ENCODE results near the gene AGXT2. TPM values are rescaled to one million over a fixed set of nuclear protein-coding genes. Genes with fewer than 3 reads are reported as not detected.
"Not testable (repeated sequence)": the region's sequence is repeated elsewhere in the genome, so short reads cannot be mapped to it uniquely, and the experiment has no call there.

The AGXT2 gene
- total and polyA plus RNA-seq, 12 donors: 0.06 to 0.11 TPM; not detected in 10

GRCh38 chr5:35042781-35043180 is 5.0 kb downstream of the AGXT2 start:
- H3K4me1 ChIP-seq (replicated peaks in 1 of 2): no peaks in the 10 kb centered on the region
- no peak overlapping the region for H3K4me3 ChIP-seq
- DNase-seq: no peak
- no peak overlapping the region for H3K27ac ChIP-seq
- H3K9me3 ChIP-seq (replicated peaks in 1 of 3): no peaks in the 10 kb centered on the region
- WGBS, 4 donors: 58 to 85% (median 76%) methylated on average over 4 of the region's 4 CpGs
- no peaks in the 10 kb centered on the region for H3K36me3 ChIP-seq (replicated peaks in 1 of 2)
- no peak for TF ChIP-seq POLR2A (IDR thresholded peaks at IDR 0.05)
- TF ChIP-seq, protein P1, sequence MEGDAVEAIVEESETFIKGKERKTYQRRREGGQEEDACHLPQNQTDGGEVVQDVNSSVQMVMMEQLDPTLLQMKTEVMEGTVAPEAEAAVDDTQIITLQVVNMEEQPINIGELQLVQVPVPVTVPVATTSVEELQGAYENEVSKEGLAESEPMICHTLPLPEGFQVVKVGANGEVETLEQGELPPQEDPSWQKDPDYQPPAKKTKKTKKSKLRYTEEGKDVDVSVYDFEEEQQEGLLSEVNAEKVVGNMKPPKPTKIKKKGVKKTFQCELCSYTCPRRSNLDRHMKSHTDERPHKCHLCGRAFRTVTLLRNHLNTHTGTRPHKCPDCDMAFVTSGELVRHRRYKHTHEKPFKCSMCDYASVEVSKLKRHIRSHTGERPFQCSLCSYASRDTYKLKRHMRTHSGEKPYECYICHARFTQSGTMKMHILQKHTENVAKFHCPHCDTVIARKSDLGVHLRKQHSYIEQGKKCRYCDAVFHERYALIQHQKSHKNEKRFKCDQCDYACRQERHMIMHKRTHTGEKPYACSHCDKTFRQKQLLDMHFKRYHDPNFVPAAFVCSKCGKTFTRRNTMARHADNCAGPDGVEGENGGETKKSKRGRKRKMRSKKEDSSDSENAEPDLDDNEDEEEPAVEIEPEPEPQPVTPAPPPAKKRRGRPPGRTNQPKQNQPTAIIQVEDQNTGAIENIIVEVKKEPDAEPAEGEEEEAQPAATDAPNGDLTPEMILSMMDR (IDR thresholded peaks at IDR 0.05): no peak
- intact Hi-C loops (cut with DNase I): no loop called here
- H3K27me3 ChIP-seq: no peaks in the 10 kb centered on the region

DNA sequence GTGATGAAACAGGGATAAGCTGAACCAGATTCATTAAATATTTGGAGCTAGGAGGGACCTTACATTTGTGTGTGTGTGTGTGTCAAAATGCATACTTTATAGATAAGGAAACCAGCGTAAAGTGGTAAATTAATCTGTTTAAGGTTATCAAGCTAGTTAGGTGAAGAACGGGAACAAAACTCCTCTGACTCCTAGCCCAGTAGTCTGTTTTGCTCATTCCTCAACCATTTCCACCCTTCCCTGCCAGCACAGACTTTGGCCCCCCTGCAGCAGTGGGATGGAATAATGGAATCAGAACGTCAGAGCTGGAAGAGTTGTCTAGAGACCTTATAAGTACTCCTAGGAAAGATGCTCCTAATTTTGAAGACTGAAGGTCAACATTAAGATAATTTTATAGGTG is 6.5 kb downstream of the AGXT2 start:
- TF ChIP-seq POLR2A (IDR thresholded peaks at IDR 0.05): no peak
- TF ChIP-seq, protein P1 (IDR thresholded peaks at IDR 0.05): no peak
- H3K9me3 ChIP-seq (replicated peaks in 1 of 3): no peaks in the 10 kb centered on the region
- H3K4me3 ChIP-seq: no peak overlapping the region
- no peaks in the 10 kb centered on the region for H3K27me3 ChIP-seq
- intact Hi-C loops (cut with DNase I): no loop called here
- no peak overlapping the region for H3K27ac ChIP-seq
- no peak for DNase-seq
- 57 to 73% (median 66%) methylated on average over 3 of the region's 3 CpGs for WGBS, 4 donors
- no peaks in the 10 kb centered on the region for H3K36me3 ChIP-seq (replicated peaks in 1 of 2)
- no peaks in the 10 kb centered on the region for H3K4me1 ChIP-seq (replicated peaks in 1 of 2)

DNA sequence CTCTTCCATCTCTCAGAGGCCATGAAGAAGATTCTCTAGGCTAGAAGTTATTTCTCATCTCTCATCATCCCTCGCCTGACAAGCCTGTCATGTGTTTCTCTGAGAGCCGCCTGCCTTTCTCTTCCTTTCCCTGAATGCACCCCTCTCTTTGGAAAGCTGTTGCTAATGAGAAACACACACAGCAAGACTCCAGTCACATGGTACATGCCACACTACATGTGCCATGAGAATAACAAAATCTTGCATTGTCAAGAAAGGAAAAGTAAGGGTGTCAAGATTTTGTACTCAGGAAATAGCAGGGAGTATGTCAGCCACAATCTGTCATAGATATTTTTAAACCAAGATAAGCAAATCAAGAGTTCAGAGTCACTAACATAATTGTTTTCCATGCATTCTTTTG is 8.9 kb downstream of the AGXT2 start:
- H3K4me3 ChIP-seq: no peak overlapping the region
- WGBS, 4 donors: 64 to 78% (median 67%) methylated on average over 2 of the region's 2 CpGs
- no peak for DNase-seq

GRCh38 chr5:35036536-35036935 is 11.2 kb downstream of the AGXT2 start:
- Histone ChIP-seq H3K36me3 (replicated peaks in 1 of 2) (no peaks in the 10 kb centered on the region), H3K9me3 (replicated peaks in 1 of 3) (no peaks in the 10 kb centered on the region), H3K4me3 (no peak overlapping the region), H3K27ac (no peak overlapping the region), H3K27me3 (peaks cover 3% of the 10 kb centered on the region), H3K4me1 (replicated peaks in 1 of 2) (no peaks in the 10 kb centered on the region)
- intact Hi-C loops (cut with DNase I): no loop called here
- no peak for DNase-seq
- 75 to 85% (median 77%) methylated on average over 4 of the region's 4 CpGs for WGBS, 4 donors
- TF ChIP-seq, protein P1 (IDR thresholded peaks at IDR 0.05): no peak
- TF ChIP-seq POLR2A (IDR thresholded peaks at IDR 0.05): no peak

More for the DNA sequence above, 8.9 kb downstream of the AGXT2 start:
- Histone ChIP-seq H3K9me3 (replicated peaks in 1 of 3) (no peaks in the 10 kb centered on the region), H3K4me1 (replicated peaks in 1 of 2) (no peaks in the 10 kb centered on the region), H3K27me3 (no peaks in the 10 kb centered on the region), H3K36me3 (replicated peaks in 1 of 2) (no peaks in the 10 kb centered on the region), H3K27ac (no peak overlapping the region)
- intact Hi-C loops (cut with DNase I): no loop called here
- TF ChIP-seq, protein P1 (IDR thresholded peaks at IDR 0.05): no peak
- TF ChIP-seq POLR2A (IDR thresholded peaks at IDR 0.05): no peak

- H3K27ac ChIP-seq; H3K36me3 ChIP-seq (replicated peaks in 1 of 2); H3K9me3 ChIP-seq (replicated peaks in 1 of 3); DNase-seq; intact Hi-C loops (cut with DNase I); H3K27me3 ChIP-seq; H3K4me1 ChIP-seq (replicated peaks in 1 of 2); H3K4me3 ChIP-seq: not testable (repeated sequence)
- WGBS, 4 donors: 77 to 83% (median 79%) methylated on average over 4 of the region's 4 CpGs
These were observed 11.8 kb downstream of the AGXT2 start for GRCh38 chr5:35035929-35036328.

All from adrenal gland (tissue), 12 donors.